Astrocyte (in vitro differentiated cells and primary cell): ENCODE data around the gene PELO.

ENCODE experiments used
- EZH2 ChIP-seq: IDR thresholded peaks from 2 replicates; pipeline ENCODE4 v1.6.1; 2012; ENCODE audit warnings: mild to moderate bottlenecking, low read length, inconsistent platforms; ENCODE audit not compliant: insufficient read depth
- TF ChIP-seq, protein P1 (sequence below): IDR thresholded peaks from 2 replicates; pipeline ENCODE4 v1.5.1; 2011; ENCODE audit warnings: low read depth, mild to moderate bottlenecking, inconsistent platforms, low read length, moderate library complexity; ENCODE audit not compliant: insufficient read depth

- TF ChIP-seq, protein P1, sequence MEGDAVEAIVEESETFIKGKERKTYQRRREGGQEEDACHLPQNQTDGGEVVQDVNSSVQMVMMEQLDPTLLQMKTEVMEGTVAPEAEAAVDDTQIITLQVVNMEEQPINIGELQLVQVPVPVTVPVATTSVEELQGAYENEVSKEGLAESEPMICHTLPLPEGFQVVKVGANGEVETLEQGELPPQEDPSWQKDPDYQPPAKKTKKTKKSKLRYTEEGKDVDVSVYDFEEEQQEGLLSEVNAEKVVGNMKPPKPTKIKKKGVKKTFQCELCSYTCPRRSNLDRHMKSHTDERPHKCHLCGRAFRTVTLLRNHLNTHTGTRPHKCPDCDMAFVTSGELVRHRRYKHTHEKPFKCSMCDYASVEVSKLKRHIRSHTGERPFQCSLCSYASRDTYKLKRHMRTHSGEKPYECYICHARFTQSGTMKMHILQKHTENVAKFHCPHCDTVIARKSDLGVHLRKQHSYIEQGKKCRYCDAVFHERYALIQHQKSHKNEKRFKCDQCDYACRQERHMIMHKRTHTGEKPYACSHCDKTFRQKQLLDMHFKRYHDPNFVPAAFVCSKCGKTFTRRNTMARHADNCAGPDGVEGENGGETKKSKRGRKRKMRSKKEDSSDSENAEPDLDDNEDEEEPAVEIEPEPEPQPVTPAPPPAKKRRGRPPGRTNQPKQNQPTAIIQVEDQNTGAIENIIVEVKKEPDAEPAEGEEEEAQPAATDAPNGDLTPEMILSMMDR: no peak
- TF ChIP-seq EZH2: no peak
Measured at GRCh38 chr5:52767766-52768480, 19.8 kb upstream of the PELO start.
